Superior temporal gyrus (tissue), 1 donor: Measurements from ENCODE around the gene COLGALT1.
A peak's percentile ranks its signal among the peaks of the same experiment; 100 is the strongest.
"Not testable (repeated sequence)": the region's sequence is repeated elsewhere in the genome, so short reads cannot be mapped to it uniquely, and the experiment has no call there.

Source experiments
- DNase-seq: peaks from one replicate; pipeline ENCODE4 v3.0.0-alpha.2; 2016; ENCODE audit errors: extremely low spot score

Gene COLGALT1

GRCh38 chr19:17555480-17555928, at the start of gene COLGALT1:
COLGALT1 (plus strand) TSS chr19:17555649; CDS start chr19:17555714, 65 bp downstream.
- DNase-seq: peak; percentile 98

GRCh38 chr19:17506745-17507144, 48.7 kb upstream of the COLGALT1 start:
- DNase-seq: no peak

DNA sequence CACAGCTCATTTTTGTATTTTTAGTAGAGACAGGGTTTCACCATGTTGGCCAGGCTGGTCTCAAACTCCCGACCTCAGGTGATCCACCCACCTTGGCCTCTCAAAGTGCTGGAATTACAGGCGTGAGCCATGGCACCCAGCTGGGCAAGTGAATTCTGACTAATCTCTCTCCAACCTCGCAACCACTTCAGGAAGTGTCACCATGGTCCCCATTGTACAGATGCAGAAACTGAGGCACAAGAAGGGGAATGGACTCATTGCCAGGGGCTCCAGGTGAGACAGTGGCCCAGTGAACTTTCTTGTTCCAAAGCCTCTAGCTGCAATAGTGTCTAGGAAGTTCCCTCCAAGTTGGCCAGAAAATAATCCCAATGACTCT, 46.9 kb upstream of the COLGALT1 start:
- DNase-seq: not testable (repeated sequence)

- no peak for DNase-seq
These were observed 45.0 kb upstream of the COLGALT1 start for GRCh38 chr19:17510220-17510993.

GRCh38 chr19:17511724-17512573, 43.5 kb upstream of the COLGALT1 start:
- peak; percentile 80 for DNase-seq

- no peak for DNase-seq
These were observed 42.9 kb upstream of the COLGALT1 start for GRCh38 chr19:17512574-17512939.

DNA sequence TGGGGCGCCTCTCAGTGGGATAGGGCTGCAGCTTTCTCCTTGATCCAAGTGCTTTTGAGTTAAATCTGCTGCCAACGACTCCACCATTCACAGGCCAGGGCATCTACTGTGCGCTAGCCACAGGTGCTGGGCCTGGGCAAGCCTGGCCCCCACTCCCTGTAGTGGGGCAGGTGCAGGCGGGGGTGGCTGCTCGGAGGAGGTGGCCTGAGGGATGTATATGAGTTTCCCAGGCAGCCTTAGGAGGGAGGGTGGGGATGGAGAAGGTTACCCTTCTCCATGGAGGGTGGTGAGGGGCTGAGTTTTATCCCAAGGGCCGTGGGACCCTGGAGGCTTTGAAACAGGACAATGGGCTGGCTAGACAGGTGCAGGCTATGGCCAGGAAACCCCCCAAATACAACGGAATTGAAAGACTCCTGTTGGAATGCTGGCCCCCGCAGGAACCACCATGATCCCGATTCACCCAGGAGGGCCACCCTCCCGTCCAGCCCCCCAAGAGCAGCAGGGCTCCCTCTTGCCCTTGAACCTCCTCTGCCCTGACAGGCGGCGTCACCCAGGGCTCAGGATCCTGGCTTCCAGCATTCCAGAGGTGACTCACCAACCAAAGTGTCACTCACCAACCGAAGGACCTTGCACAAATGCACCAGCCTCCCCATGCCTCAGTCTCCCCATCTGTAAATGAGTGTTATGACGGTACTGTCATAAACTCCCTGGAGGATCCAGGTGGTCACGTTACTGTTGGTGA, 39.9 kb upstream of the COLGALT1 start:
- DNase-seq: no peak

DNA sequence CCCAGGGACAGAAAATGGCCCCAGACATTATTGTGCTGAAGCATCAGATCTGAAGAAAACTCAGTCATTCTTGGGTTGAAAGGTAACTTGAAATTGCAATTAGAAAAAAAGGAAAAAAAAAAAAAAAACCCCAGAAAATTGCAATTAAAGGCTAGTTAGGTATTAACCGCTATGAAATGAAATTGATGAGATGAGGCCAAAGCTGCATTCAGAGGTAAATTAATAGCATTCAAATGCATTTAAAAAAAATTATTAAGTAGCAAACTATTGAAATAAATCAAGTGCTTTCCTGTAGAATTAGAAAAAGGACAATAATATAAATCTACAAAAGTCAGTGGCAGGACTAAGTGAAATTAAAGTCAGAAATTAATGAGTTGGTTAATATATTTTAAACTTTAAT, 37.6 kb upstream of the COLGALT1 start:
- DNase-seq: no peak

- not testable (repeated sequence) for DNase-seq
These were observed 36.8 kb upstream of the COLGALT1 start for GRCh38 chr19:17518654-17519053.

DNA sequence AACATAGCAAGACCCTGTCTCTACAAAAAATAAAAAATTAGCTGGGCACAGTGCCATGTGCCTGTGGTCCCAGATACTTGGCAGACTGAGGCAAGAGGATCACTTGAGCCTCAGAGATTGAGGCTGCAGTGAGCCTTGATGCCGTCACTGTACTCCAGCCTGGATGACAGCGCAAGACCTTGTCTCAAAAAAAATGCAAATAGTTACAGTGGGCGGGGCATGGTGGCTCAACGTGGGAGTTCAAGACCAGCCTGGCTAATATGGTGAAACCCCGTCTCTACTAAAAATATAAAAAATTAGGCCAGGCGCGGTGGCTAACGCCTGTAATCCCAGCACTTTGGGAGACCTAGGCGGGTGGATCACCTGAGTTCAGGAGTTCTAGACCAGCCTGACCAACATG, 35.5 kb upstream of the COLGALT1 start:
- no peak for DNase-seq

DNA sequence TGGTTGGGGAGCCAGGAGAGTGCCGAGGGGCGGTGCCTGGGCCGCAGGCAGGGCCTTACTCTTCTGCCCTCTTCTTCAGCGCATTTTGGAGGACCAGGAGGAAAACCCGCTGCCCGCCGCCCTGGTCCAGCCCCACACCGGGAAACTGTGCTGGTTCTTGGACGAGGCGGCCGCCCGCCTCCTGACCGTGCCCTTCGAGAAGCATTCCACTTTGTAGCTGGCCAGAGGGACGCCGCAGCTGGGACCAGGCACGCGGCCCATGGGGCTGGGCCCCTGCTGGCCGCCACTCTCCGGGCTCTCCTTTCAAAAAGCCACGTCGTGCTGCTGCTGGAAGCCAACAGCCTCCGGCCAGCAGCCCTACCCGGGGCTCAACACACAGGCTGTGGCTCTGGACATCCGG, 34.6 kb upstream of the COLGALT1 start:
- no peak for DNase-seq

- DNase-seq: no peak
These were observed 32.2 kb upstream of the COLGALT1 start for GRCh38 chr19:17522988-17523872.

- DNase-seq: no peak
These were observed 30.8 kb upstream of the COLGALT1 start for GRCh38 chr19:17524651-17525050.

GRCh38 chr19:17525141-17525540, 30.3 kb upstream of the COLGALT1 start:
- DNase-seq: no peak

GRCh38 chr19:17526922-17527321, 28.5 kb upstream of the COLGALT1 start:
- no peak for DNase-seq

- DNase-seq: no peak
These were observed 28.1 kb upstream of the COLGALT1 start for GRCh38 chr19:17527326-17527725.

- no peak for DNase-seq
These were observed 26.8 kb upstream of the COLGALT1 start for GRCh38 chr19:17528610-17529009.

- DNase-seq: no peak
These were observed 25.9 kb upstream of the COLGALT1 start for GRCh38 chr19:17529239-17530158.

- DNase-seq: no peak
These were observed 24.9 kb upstream of the COLGALT1 start for GRCh38 chr19:17530586-17530985.

- DNase-seq: no peak
These were observed 23.3 kb upstream of the COLGALT1 start for GRCh38 chr19:17532116-17532515.
